ENCODE data around the gene ITK.

DNA sequence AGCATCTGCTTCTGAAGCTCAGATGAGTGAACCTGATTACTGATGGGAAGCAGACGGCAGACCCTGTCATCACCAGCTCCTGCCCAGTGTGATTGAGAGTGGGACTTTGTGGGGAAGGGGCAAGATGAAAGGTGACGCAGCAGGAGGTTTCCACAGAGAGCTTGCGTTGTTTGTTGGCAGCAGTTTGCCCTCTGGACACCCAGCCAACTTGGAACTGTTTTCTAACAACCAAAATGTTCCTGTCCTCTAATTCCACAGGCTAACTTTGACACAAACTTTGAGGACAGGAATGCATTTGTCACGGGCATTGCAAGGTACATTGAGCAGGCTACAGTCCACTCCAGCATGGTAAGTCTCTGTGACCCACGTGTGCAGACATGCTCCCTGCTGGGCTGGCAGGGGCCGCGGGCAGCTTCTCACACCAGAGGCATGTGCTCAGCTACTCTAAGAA lies 106.1 kb downstream of the ITK start:
- TF ChIP-seq, protein P1, sequence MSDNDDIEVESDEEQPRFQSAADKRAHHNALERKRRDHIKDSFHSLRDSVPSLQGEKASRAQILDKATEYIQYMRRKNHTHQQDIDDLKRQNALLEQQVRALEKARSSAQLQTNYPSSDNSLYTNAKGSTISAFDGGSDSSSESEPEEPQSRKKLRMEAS (IDR thresholded peaks at IDR 0.05), result peak; percentile 90
- no peak for TF ChIP-seq EGR1 (IDR thresholded peaks at IDR 0.05; ENCODE audit: low read depth in 2 of 2)
- TF ChIP-seq, protein P2, sequence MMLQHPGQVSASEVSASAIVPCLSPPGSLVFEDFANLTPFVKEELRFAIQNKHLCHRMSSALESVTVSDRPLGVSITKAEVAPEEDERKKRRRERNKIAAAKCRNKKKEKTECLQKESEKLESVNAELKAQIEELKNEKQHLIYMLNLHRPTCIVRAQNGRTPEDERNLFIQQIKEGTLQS (IDR thresholded peaks at IDR 0.05), result peak; percentile 59
- TF ChIP-seq, protein P3, sequence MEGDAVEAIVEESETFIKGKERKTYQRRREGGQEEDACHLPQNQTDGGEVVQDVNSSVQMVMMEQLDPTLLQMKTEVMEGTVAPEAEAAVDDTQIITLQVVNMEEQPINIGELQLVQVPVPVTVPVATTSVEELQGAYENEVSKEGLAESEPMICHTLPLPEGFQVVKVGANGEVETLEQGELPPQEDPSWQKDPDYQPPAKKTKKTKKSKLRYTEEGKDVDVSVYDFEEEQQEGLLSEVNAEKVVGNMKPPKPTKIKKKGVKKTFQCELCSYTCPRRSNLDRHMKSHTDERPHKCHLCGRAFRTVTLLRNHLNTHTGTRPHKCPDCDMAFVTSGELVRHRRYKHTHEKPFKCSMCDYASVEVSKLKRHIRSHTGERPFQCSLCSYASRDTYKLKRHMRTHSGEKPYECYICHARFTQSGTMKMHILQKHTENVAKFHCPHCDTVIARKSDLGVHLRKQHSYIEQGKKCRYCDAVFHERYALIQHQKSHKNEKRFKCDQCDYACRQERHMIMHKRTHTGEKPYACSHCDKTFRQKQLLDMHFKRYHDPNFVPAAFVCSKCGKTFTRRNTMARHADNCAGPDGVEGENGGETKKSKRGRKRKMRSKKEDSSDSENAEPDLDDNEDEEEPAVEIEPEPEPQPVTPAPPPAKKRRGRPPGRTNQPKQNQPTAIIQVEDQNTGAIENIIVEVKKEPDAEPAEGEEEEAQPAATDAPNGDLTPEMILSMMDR (IDR thresholded peaks at IDR 0.05; ENCODE audit: low read depth, low read length, missing input control), result no peak
- TF ChIP-seq RAD21 (IDR thresholded peaks at IDR 0.05), result peak; percentile 23 to 40
- peak; percentile 95 to 96 for TF ChIP-seq RXRA (IDR thresholded peaks at IDR 0.05)
- TF ChIP-seq HNF4A (conservative IDR thresholded peaks at IDR 0.05), result peak; percentile 95 to 98
- peak; percentile 64 to 78 for TF ChIP-seq JUND (IDR thresholded peaks at IDR 0.05)
- TF ChIP-seq TAF1 (conservative IDR thresholded peaks at IDR 0.05), result no peak
